Brain microvascular endothelial cell (primary cell): ENCODE measurements around the gene VAPA.

Source experiments
- DNase-seq: peaks from one replicate; pipeline ENCODE4 v3.0.0-alpha.2; 2020
- H3K27ac ChIP-seq: fragments of 250-450 bp; sonication (Bioruptor Pico); 2 replicates; pipeline ENCODE4 v1.5.1; 2020; ENCODE audit warnings: mild to moderate bottlenecking, moderate library complexity
- H3K27me3 ChIP-seq: fragments of 250-450 bp; sonication (Bioruptor Pico); replicated peaks from 2 replicates; pipeline ENCODE4 v1.5.1; 2020; ENCODE audit warnings: mild to moderate bottlenecking
- H3K36me3 ChIP-seq: fragments of 250-450 bp; sonication (Bioruptor Pico); replicated peaks from 2 replicates; pipeline ENCODE4 v1.5.1; 2020; ENCODE audit warnings: mild to moderate bottlenecking
- H3K4me3 ChIP-seq: 2 replicates; pipeline ENCODE4 v1.5.1; 2011; ENCODE audit warnings: low read depth, mild to moderate bottlenecking, control low read depth, low read length, moderate library complexity
- CTCF ChIP-seq: IDR thresholded peaks from 2 replicates; pipeline ENCODE4 v1.5.1; 2011; ENCODE audit warnings: low read depth, mild to moderate bottlenecking, moderate library complexity, low read length, control low read depth, inconsistent platforms; ENCODE audit errors: missing control alignments
- in situ Hi-C: cut with HindIII; loops from 2 replicates; pipeline ENCODE4 v1.10.0; 2017; ENCODE audit warnings: low sequenced_read_pairs, low pct_ligation_motif_present

The VAPA gene

GRCh38 chr18:9926223-9926894 is 12.5 kb downstream of the VAPA start:
- no peaks in the 10 kb centered on the region for H3K36me3 ChIP-seq
- no peak for TF ChIP-seq CTCF
- no peak for DNase-seq
- no peak overlapping the region for H3K4me3 ChIP-seq
- in situ Hi-C loops, result no loop called here
- H3K27ac ChIP-seq, result no peak overlapping the region
- no peaks in the 10 kb centered on the region for H3K27me3 ChIP-seq

DNA sequence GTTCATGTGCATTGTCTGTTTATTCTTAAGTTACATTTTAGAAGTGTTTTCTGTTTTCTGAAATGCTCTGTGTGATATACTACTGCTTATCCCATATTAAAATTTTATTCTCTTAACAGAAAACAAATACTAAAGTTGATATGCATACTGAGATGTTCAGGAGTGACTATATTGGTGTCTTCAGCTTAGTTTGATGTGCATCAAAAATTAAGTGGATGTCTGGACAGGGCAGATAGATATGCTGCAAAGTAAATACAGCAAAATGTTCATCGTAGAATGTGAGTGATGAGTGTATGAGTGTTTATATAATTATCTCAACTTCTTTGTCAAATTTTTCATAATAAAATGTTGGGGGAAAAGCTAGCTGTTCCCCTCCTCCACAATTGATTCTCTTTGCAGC is 13.2 kb downstream of the VAPA start:
- DNase-seq, result no peak
- Histone ChIP-seq H3K4me3 (no peak overlapping the region), H3K36me3 (no peaks in the 10 kb centered on the region), H3K27me3 (no peaks in the 10 kb centered on the region), H3K27ac (no peak overlapping the region)
- TF ChIP-seq CTCF, result no peak
- in situ Hi-C loops, result no loop called here

DNA sequence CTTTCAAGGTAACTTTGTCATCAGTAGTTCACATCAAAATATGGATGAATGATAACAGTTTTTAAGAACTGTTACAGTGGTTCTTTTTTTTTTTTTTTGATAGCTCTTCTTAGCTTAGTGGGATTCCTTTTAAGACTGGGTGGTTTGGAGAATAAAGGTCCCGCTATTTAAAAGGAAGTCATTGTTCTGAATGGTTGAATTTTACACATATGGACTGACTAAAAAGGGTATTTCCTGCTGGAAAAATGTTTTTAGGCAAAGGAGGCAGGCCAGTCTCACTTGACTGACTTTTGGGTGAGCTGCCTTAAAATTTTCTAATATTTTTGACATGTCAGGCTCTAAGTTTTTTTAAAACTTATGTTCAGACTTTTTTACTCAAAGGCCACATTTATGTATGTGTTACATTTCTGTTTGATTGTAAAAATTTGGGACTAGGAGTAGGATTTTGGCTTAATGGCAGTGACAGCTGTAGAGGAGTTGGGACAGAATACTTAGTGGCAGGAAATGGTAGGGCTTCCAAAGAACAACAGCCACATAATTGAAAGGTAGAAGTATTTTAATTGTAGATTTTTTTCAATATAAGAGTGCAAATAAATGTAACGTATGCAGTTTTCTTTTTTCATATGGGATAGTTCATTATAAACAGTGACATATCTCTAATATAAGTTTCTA is 13.7 kb downstream of the VAPA start:
- Histone ChIP-seq H3K27ac (no peak overlapping the region), H3K27me3 (no peaks in the 10 kb centered on the region), H3K4me3 (no peak overlapping the region), H3K36me3 (peaks cover 1% of the 10 kb centered on the region)
- no peak for TF ChIP-seq CTCF
- no peak for DNase-seq
- in situ Hi-C loops, result no loop called here

DNA sequence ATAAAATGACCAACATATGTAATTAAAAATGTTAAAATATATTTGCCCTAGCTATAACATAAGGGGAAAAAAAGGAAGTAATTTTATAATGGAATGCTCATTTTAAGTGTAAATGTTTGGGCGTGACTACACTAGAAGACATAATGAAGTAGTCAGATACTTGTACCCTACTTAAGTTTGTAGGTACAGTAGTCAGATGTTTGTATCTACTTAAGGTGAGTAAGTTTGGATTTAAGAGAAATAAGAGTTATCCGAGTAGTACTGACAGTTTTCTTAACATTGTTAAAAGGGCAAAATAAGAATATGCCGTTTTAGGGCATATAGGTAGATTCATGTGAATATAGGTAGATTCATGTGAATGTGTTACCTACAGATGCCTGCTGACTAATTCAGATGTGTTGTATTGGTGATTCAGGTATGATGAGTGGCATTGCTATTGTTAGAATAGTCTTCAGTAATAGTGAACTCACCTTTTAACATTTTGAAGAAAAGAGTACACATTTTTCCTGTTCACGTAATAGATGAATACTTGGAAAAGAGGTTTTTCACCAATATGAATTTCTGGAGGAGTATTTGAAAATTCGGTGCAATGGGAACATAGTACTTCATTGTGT is 14.9 kb downstream of the VAPA start:
- in situ Hi-C loops, result no loop called here
- no peak for DNase-seq
- TF ChIP-seq CTCF, result no peak
- Histone ChIP-seq H3K36me3 (peaks cover 10% of the 10 kb centered on the region), H3K27me3 (no peaks in the 10 kb centered on the region), H3K4me3 (no peak overlapping the region), H3K27ac (no peak overlapping the region)

GRCh38 chr18:9930299-9930884 is 16.6 kb downstream of the VAPA start:
- peaks cover 15% of the 10 kb centered on the region for H3K36me3 ChIP-seq
- in situ Hi-C loops, result no loop called here
- no peaks in the 10 kb centered on the region for H3K27me3 ChIP-seq
- no peak overlapping the region for H3K27ac ChIP-seq
- H3K4me3 ChIP-seq, result no peak overlapping the region
- no peak for TF ChIP-seq CTCF
- DNase-seq, result no peak
